Upper lobe of left lung (tissue), 4 donors: ENCODE results near the gene TSG101.

ENCODE experiments used
- EP300 ChIP-seq, 4 donors: sonication (generic); formaldehyde crosslinking; IDR thresholded peaks; one replicate each; pipeline ENCODE4 v1.5.1; 2017; ENCODE audit warnings: antibody characterized with exemption in 4 of 4, control low read depth in 2 of 4
- TF ChIP-seq, protein P1 (sequence below), 6 experiments: fragments of 450-650 bp in 4 of 6; fragments of 200-600 bp in 2 of 6; sonication (generic) in 2 of 6; IDR thresholded peaks; one replicate each; pipeline ENCODE4 v1.5.1; 2016 to 2019; ENCODE audit warnings: antibody characterized with exemption in 6 of 6

- TF ChIP-seq, protein P1, sequence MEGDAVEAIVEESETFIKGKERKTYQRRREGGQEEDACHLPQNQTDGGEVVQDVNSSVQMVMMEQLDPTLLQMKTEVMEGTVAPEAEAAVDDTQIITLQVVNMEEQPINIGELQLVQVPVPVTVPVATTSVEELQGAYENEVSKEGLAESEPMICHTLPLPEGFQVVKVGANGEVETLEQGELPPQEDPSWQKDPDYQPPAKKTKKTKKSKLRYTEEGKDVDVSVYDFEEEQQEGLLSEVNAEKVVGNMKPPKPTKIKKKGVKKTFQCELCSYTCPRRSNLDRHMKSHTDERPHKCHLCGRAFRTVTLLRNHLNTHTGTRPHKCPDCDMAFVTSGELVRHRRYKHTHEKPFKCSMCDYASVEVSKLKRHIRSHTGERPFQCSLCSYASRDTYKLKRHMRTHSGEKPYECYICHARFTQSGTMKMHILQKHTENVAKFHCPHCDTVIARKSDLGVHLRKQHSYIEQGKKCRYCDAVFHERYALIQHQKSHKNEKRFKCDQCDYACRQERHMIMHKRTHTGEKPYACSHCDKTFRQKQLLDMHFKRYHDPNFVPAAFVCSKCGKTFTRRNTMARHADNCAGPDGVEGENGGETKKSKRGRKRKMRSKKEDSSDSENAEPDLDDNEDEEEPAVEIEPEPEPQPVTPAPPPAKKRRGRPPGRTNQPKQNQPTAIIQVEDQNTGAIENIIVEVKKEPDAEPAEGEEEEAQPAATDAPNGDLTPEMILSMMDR (IDR thresholded peaks at IDR 0.05) = no peak
- TF ChIP-seq EP300 (IDR thresholded peaks at IDR 0.05) = peak in 3 of 4 donors; percentile 29 to 71 (median 59)
Measured at GRCh38 chr11:18526521-18527296, at the start of gene TSG101.
